HG03135 (cell line): ENCODE data around the gene GCLC.
"Not testable (repeated sequence)": the region's sequence is repeated elsewhere in the genome, so short reads cannot be mapped to it uniquely, and the experiment has no call there.

ENCODE experiments used
- ATAC-seq: cut with Tn5 transposase; IDR thresholded peaks from one replicate; pipeline ENCODE4 v1.9.1; 2021; ENCODE audit warnings: mild to moderate bottlenecking, moderate library complexity; ENCODE audit not compliant: unreplicated experiment

GCLC gene

GRCh38 chr6:53564401-53565065, 19.6 kb upstream of the GCLC start:
- no peak for ATAC-seq

- no peak for ATAC-seq
These were observed 12.2 kb upstream of the GCLC start for GRCh38 chr6:53556986-53557715.

GRCh38 chr6:53553600-53553999, 8.7 kb upstream of the GCLC start:
- ATAC-seq, result not testable (repeated sequence)

- not testable (repeated sequence) for ATAC-seq
These were observed 6.8 kb upstream of the GCLC start for GRCh38 chr6:53551681-53552080.

GRCh38 chr6:53547811-53548496, 3.1 kb upstream of the GCLC start:
- ATAC-seq, result peak; percentile 75

GRCh38 chr6:53547166-53547810, 2.4 kb upstream of the GCLC start:
- ATAC-seq, result no peak

GRCh38 chr6:53546281-53546680, 1.4 kb upstream of the GCLC start:
- ATAC-seq, result no peak

- ATAC-seq, result no peak
These were observed 758 bp downstream of the GCLC start for GRCh38 chr6:53544217-53544469.

GRCh38 chr6:53543359-53544216, 1.3 kb downstream of the GCLC start:
- no peak for ATAC-seq

- ATAC-seq, result no peak
These were observed 3.0 kb downstream of the GCLC start for GRCh38 chr6:53541900-53542299.

- ATAC-seq, result no peak
These were observed 4.7 kb downstream of the GCLC start for GRCh38 chr6:53540129-53540692.

GRCh38 chr6:53539561-53539960, 5.3 kb downstream of the GCLC start:
- ATAC-seq, result no peak

GRCh38 chr6:53536561-53536960, 8.3 kb downstream of the GCLC start:
- no peak for ATAC-seq

- ATAC-seq, result no peak
These were observed 12.0 kb downstream of the GCLC start for GRCh38 chr6:53532942-53533341.

GRCh38 chr6:53532061-53532797, 12.7 kb downstream of the GCLC start:
- no peak for ATAC-seq

GRCh38 chr6:53530780-53531386, 14.0 kb downstream of the GCLC start:
- no peak for ATAC-seq

- no peak for ATAC-seq
These were observed 14.6 kb downstream of the GCLC start for GRCh38 chr6:53530346-53530745.

GRCh38 chr6:53529324-53530036, 15.4 kb downstream of the GCLC start:
- ATAC-seq, result no peak

- no peak for ATAC-seq
These were observed 16.8 kb downstream of the GCLC start for GRCh38 chr6:53528107-53528506.
